ENCODE measurements around the gene NADSYN1.

NADSYN1 gene

DNA sequence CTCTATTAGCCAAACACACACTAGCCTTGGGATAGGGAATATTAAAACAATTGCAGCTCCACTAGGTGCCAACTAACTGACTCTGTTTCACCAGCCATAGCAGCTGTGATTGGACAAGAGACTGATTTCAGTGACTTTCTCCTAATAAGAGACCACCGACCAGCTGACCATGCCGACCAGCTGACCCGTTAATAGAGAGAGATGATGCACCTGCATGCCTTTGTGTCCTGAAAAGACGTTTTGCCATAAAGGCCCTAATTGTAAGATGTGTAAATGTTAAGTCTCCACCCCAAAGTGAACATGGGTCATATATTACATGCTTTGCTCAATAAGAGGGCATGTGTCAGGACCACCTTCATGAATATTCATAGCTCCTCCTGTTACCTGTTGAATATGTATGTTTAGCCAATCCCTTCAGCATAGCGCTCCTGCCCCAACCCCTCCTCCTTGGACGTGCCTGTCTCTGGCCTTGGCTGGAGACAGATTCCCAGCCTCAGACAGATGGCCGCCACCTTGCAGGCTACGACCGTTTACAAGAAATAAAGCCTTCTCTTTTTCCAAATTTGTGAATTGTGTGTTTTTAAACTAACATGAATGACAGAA is 1.3 kb upstream of the NADSYN1 start:
- DNase-seq = no peak

DNA sequence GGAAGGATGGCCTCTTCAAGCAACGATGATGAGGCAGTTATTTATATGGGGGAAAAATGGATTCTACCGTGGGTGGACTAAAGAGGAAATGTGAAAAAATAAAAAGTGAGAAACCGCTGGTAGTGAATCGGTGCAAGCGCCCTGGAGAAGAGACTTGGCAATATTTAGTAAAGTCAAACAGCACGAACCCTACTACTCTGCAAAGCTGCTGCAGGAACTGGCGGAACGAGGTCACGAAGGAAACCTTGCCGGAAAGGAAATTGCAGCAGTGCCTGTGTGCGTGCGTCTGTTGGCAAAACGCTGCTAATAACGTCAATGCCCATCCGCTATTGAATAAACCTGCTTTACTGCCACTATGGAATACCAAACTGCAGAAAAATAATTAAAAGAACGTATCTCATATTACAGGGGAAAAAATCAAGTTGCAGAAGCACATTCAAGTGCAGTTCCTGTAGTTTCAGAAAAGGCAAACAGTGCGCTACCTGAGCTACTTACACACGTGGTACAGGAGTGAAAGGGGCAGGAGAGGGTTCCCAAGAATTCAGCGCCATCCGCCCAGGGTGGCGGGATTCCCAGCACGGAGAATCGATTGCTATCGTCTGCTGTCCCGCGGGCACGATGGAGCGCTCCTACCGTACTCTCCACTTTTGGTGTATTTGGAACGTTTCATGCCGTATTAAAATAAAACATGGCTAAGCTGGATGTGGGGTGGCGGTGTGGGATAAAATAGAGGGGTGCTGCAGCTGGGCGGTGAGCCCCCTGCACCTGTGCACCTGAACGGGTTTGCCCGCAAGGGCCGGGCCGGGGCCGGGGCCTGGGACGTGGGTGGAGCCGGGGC is 585 bp upstream of the NADSYN1 start:
- DNase-seq = peak; percentile 45

DNA sequence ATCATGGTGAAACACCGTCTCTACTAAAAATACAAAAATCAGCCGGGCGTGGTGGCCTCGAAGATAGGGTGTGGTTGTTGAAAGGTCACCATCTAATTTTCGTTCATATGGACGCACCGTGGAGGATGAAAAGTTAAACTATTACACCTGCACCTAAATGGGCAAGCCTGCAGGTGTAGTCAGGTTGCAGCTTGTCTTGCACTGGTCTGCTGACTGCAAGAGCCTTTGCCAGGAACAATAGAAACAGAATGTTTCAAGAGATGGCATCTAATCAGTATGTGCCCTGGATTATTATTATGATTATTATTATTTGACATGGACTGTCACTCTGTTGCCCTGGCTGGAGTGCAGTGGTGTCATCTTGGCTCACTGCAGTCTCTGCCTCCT is 908 bp downstream of the NADSYN1 start:
- DNase-seq = no peak

DNA sequence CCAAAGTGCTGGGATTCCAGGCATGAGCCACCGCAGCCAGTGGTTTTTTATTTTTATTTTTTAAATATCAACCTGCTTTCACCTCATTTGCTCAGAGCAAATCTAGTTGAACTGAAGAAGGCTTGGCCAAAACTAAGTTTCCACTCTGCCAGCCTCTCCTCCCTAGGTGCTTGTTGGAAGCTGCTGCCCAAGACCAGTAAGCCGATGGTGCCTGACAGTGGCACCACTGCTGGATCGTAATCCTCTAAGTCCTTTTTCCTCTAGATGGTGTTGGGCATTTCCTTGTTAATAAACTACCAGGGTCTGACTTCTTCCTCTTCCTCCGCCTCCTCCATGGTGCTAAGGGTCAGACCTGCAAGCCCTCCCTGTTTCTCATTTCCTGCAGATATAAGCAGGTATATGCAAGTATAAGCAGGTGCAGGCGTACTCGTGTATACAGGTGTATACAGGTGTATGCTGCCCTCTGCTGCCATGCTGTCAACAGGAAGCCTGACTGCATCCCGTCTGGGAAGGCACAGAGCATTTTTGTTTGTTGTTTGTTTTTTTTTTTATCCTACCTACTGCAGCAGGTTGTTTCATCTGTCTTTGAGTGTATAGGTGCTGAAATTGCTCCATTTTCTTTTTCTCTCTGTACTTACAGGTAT is 1.6 kb downstream of the NADSYN1 start:
- no peak for DNase-seq

DNA sequence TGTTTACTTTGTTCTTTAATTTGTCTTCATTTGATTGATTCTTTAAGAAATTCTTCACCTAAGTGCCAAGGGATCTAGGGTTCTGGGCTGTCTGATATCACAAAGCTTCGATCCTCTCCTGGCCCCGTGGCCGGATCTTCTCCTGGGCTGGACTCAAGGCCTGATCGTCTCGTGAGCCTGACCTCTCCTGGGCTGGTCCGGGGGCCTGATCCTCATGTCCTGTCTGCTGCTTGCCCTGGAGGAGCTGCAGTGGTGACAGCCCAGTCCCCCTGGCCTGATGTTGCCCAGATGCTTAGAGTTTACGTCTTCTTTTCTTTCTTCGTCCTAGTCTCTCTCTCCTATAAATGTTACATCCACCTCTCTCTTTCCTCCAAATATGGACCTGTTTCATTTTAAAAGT is 3.3 kb downstream of the NADSYN1 start:
- DNase-seq = no peak

DNA sequence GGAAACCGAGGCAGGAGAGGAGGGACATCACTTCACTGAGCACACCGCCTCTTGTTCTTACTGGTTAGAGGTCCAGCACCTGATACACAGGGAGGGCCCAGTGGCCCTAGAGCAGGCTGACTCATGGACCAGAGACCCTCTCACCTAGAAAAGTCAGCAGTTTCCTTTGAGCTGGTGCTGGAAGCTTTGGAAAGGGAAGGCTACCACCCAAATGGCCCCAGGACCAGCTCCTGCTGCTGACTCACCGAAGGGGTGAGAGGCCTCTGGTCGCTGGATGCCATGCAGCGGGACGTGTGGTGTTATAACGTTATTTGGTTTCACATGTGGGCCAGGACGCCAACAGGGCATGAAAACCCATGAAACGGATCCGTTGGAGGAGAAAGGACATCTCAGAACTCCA is 3.8 kb downstream of the NADSYN1 start:
- no peak for DNase-seq

DNA sequence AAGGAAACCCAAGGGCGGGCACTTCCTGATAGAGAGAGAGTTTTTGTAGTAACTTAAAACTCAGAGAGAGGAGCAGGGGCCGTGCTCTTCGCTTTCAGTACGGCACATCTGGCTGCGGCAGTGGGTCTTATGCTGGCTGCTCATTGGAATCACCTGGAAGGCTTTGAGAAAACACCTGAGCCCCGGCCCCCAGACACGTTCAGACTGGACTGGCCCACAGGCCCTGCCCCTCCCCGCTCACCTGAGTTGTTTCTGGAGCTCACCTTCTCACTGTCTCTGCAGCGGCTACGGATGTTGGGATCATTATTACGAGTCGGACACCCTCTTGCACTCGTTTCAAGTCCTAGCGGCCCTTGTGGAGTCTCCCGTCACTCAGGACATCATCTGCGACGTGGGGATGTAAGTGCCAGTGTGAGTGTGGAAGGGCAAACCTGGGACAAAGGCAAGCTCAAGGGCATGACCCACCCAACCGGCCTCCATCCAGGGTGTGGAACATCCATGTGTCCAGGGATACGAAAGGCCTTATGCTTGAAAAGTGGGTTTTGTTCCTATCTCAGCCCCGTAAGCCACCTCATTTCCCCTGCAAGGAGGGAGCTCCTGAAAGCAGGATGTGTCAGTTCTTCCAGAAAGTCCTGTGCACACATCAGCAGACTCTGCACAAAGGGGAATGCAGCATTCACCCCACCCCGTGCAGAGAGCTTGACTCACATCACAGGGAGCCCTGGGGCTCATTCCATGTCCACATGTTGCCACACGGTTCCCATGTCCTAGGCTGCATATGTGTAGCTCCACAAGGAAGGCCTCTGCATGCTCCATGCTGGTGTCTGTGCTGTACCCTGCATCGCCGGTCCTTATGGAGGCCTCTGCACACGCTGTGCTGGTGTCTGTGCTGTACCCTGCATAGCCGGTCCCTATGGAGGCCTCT is 5.4 kb downstream of the NADSYN1 start:
- DNase-seq = no peak

DNA sequence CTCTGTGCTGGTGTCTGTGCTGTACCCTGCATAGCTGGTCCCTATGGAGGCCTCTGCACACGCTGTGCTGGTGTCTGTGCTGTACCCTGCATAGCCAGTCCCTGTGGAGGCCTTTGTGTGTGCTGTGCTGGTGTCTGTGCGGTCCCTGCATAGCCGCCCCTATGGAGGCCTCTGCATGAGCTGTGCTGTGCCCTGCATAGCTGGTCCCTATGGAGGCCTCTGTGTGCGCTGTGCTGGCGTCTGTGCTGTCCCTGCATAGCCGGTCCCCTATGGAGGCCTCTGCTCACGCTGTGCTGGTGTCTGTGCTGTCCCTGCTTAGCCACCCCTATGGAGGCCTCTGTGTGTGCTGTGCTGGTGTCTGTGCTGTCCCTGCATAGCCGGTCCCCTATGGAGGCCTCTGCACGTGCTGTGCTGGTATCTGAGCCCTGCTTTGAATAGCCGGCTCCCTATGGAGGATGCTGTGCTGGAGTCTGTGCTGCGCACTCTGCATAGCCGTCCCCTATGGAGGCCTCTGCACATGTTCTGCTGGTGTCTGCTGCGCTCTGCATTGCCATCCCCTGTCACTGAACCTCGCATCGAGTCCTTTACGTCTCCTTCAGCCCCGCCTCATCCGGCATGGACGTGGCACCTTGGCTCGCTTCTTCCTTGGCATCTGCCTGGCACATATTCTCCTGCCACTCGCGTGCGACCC is 6.2 kb downstream of the NADSYN1 start:
- DNase-seq = no peak

DNA sequence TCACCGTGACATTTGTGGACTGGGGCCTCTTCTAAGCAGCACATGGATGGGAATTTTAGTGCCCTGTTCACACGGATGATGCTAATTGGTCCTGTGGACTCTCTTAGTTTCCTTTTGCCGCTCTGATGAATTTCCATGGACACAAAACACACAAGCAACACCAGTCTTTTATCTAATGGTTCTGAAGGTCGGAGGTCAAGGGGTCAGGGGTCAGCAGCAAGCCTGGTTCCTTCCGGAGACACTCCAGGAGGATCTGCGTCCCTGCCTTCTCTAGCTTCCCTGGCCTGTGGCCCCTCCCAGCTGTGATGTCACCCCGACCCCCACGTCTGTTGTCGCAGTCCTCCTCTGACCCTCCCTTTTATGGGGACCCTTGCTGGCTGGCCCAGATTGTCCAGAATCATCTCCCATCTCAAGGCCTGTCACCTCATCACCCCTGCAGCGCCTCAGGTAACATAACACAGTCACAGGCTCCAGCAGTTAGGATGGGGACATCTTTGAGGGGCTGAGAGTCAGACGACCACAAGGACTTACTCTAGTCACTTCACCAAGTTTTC is 6.8 kb downstream of the NADSYN1 start:
- DNase-seq = no peak

DNA sequence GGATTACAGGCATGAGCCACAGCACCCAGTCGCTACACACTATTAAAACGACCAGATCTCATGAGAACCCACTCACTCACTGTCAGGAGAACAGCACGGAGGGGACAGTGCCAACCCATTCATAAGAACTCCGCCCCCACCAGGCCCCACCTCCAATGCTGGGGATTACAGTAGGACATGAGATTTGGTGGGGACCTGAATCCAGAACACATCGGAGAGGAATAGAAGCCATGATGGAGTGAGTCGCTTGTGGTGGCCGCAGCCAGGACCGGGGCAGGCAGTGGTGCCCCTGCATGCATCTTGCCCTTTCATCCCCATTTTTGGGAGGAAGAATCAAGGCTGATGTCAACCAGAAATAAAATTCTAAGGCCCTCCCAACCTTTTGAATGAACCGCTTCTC is 8.7 kb downstream of the NADSYN1 start:
- DNase-seq = no peak

DNA sequence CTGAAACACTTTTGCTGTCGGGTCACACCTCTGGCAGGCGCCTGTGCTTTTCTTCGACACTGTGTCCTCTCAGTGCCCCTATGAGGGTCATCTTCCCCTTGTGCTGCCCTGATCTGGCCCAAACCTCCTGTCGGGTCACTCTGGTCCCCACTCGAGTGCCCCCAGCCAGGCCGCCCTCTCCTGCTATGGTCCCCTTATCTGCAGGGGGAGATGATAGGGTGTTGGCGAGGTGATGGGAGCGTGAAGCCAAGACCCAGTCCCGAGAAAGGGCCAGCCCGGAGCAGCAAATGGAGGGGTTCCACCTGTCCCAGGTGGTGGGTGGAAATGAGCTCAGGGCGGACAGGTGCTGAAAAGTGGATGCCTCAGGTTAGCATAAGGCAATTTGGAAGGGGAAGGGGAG is 9.7 kb downstream of the NADSYN1 start:
- DNase-seq = no peak

DNA sequence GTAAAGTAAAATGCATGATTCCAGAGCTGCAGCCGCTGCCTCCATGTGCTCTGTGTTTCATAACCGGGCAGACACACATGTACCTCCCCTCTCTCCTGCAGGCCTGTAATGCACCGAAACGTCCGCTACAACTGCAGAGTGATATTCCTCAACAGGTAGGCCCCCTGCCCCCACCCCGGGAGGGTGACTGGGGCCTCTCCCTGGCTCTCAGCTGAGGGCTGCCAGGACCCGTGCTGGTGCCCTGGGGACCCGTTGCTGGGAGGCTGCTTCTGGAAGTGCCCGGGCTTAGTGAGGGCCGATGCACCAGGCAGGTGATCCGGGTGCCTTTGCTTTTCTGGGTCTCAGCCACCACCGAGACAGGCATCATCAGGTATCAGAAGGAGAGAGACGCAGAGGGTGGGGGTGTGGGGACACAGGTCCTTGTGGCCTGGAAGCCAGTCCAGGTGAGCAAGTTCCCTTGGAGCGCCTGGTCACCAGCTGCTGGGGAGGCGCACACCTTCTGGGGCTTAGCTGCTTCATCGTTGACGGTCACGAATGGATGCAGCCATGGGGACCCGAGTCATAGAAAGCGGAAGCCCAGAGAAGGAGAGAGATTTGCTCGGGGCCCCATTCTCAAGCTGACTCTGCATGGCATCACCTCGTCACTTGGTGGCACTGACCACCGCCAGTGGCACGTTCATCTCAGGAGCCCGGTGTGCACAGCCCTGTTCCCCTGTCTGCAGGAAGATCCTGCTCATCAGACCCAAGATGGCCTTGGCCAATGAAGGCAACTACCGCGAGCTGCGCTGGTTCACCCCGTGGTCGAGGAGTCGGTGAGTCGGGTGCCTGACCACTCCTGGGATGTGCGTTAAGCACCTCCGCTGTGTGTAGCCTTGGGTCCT is 10.6 kb downstream of the NADSYN1 start:
- no peak for DNase-seq

DNA sequence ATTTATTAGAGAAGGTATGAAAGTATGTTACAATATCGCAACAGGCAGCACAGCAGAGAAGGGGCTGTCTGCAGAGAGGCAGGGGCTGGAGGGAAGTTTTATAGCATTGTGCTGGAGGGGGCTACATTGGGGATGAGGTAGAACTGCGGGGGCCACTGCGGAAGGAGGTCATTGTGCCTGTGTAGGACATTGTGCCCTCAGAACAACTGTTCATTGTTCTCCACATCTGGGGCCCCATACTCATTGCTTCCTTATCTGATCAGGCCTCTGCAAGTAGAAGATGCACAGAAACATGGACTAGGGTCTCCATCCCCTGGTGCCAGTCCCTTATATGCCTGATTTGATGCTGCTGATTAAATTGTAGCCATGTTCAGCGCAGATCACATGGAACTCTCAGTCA is 12.1 kb downstream of the NADSYN1 start:
- DNase-seq = no peak

DNA sequence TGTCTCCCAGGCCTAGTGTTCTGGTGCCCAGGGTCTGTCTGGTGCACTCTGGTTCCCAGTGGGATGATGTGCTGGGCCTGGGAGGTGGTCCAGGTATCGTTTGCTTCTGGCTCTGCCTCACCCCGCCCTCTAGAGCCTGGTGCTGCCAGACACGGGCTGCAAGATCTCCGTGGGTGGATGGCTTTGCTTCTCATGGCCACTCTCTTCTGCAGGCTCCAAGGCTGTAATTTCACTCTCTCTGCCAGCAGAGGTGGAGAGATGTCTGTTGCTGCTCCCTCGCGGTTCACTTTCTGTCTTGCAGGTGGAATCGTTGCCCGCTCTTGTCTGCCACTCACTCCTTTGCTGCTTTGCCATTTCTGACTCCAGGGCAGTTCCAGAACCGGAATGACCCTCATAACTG is 13.4 kb downstream of the NADSYN1 start:
- no peak for DNase-seq

DNA sequence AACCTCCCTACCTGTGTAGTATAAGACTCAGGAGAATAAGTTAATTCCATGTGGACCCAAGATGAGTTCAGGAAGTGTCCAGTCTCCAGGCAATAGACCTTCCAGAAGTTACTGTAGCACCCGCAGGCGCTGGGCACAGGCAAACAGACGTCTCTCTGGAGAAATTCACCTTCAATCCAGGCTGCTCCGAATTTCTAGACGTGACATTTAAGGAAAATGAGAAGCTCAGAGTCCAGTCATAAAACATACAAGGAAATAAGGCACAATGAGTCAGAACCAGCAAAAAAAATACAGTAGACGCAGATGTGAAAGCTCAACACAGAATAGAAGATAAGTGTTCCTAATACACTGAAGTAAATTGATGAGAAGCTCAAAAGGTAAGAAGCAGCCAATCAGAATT is 14.2 kb downstream of the NADSYN1 start:
- no peak for DNase-seq

DNA sequence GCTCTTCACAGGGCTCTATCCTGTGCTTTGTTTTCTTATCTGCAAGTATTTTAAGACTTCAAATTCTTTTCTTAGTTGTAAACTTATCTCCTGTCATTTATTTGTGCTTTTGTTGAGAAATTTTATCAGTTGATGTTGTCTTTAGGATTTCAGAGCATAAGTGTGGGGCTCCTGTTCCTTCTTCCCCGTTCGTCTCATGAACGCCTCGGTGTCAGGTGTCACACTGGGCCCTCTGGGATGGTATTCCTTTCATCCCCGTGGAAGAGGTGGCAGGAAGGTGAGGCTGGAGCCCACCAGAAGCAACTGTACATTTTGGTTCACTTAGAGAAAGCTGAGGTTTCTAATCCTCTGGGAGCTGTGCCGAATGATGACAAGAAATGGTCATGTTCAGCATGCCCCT is 17.9 kb downstream of the NADSYN1 start:
- DNase-seq = no peak

DNA sequence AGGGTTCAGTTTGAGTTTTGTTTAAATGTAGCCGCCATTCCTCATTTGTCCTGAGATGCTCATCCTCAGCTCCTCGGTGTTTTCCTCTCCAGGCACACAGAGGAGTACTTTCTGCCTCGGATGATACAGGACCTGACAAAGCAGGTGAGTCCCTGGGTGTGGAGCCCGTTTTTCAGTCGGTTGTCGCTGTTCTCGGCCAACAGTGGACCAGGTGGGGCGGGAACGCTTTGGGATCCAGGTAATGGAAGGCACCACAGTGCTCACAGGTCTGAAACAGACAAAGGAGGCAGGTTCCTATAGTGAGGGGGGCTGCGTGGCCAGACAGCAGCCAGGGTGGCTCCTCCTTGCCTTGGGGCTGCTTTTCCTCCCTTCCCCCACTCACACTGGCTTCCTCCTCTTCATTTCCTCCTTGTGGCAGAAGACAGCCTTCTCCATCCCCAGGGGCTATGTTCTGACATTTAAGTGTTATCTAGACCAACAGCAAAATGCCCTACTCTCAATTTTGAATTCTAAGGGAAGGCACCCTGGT is 19.4 kb downstream of the NADSYN1 start:
- no peak for DNase-seq

DNA sequence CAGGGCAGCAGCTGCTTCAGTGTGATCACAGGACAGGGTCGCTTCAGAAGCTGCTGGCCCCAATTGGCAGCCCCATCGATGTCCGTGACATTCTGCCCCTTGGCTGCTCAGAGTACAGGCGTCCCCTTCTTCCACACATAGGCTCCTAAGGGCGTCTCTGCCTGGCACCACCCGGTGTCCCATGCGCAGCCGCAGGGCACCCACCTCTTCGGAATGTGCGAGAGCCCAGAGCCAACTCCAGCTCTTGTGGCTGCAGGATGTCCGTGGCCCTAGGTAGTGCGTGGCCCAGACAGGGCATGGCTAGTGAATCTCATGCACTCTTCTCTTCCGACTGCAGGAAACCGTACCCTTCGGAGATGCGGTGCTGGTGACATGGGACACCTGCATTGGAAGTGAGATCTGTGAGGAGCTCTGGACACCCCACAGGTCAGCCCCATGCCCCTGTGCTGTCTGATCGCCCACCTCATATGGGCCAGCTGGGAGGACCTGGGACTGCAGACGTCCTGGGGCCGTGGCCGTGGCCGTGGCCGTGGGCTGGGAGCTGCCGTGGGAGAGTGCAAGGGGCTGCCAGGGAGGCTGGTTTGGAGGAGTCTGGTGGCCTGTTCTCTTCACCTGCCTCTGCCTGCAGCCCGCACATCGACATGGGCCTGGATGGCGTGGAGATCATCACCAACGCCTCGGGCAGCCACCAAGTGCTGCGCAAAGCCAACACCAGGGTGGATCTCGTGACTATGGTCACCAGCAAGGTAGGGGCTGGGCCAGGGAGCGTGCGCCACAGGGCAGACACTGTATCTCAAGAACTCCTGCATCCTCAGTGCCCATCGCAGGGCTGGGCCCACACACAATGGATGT is 20.2 kb downstream of the NADSYN1 start:
- DNase-seq = no peak

DNA sequence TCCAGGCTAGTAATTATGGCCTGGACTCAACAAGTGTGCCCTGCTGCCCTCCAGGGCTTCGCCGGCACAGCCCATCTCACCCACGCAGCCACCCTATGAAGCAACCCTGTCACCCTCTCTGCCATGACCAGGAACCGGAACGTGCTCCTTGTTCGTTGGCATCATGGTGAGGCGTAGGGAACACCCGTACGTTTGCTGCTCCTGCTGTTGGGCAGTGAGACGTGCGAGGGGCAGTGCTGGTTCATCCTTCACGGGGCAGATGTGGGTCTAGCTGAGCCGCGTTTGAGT is 20.7 kb downstream of the NADSYN1 start:
- no peak for DNase-seq

DNA sequence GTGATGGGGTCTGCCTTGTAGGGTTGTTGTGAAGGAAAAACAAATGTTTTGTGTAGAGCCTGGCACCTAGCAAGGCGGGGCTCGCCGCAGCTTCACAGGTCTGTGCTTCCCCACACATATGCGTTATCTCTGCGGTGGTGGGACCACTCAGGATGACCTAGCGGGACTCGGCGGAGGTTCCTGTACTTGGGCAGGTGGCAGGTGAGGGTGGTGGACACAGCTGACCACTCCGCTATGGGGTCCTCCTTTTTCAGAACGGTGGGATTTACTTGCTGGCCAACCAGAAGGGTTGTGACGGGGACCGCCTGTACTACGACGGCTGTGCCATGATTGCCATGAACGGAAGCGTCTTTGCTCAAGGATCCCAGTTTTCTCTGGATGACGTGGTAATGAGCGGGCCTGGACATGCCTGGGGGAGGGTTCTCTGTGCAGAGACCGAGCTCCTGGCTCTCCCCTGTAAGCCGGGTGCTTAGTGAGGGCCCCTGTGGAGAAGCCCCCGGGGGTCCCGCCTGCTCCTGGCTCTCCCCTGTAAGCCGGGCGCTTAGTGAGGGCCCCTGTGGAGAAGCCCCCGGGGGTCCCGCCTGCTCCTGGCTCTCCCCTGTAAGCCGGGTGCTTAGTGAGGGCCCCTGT is 21.3 kb downstream of the NADSYN1 start:
- DNase-seq = no peak

Data from femur (tissue), 1 donor.